Ishikawa (cell line): Measurements from ENCODE around the gene KIR2DL4.

Source experiments
- CREB1 ChIP-seq: IDR thresholded peaks from 2 replicates; pipeline ENCODE4 v1.6.1; 2012; ENCODE audit warnings: low read depth
- EGR1 ChIP-seq: IDR thresholded peaks from 2 replicates; pipeline ENCODE4 v1.6.1; 2012
- EP300 ChIP-seq: IDR thresholded peaks from 2 replicates; pipeline ENCODE4 v1.6.1; 2012; ENCODE audit warnings: borderline replicate concordance
- FOXM1 ChIP-seq: IDR thresholded peaks from 2 replicates; pipeline ENCODE4 v1.6.1; 2012; ENCODE audit warnings: low read depth, borderline replicate concordance
- RAD21 ChIP-seq: IDR thresholded peaks from 2 replicates; pipeline ENCODE4 v1.6.1; 2012; ENCODE audit warnings: low read depth
- TAF1 ChIP-seq: IDR thresholded peaks from 2 replicates; pipeline ENCODE4 v1.6.1; 2012; ENCODE audit warnings: low read depth, mild to moderate bottlenecking
- TCF12 ChIP-seq: IDR thresholded peaks from 2 replicates; pipeline ENCODE4 v1.6.1; 2012; ENCODE audit warnings: low read depth
- YY1 ChIP-seq: IDR thresholded peaks from 2 replicates; pipeline ENCODE4 v1.6.1; 2012; ENCODE audit warnings: low read depth
- TF ChIP-seq, protein P1 (sequence below): IDR thresholded peaks from 2 replicates; pipeline ENCODE4 v1.6.1; 2012; ENCODE audit warnings: low read depth, mild to moderate bottlenecking
- TF ChIP-seq, protein P2 (sequence below): IDR thresholded peaks from 2 replicates; pipeline ENCODE4 v1.6.1; 2012

DNA sequence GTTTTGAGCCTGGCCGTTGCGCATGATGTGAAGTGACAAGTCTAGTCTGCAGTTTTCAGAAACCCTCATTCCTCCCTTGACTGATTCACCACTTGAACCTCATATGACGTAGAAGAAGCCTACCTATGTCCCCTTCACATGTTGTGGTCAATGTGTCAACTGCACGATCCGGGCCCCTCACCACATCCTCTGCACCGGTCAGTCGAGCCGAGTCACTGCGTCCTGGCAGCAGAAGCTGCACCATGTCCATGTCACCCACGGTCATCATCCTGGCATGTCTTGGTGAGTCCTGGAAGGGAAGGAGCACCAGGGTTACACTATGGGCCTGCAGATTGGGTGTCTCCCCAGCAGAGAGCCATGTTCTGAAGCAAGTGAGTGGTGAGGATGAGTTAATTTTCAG, at the start of gene KIR2DL4:
- TF ChIP-seq TCF12 (no peak), YY1 (no peak), TAF1 (no peak), FOXM1 (no peak), EP300 (no peak), RAD21 (no peak), EGR1 (no peak), CREB1 (no peak)
- TF ChIP-seq, protein P1, sequence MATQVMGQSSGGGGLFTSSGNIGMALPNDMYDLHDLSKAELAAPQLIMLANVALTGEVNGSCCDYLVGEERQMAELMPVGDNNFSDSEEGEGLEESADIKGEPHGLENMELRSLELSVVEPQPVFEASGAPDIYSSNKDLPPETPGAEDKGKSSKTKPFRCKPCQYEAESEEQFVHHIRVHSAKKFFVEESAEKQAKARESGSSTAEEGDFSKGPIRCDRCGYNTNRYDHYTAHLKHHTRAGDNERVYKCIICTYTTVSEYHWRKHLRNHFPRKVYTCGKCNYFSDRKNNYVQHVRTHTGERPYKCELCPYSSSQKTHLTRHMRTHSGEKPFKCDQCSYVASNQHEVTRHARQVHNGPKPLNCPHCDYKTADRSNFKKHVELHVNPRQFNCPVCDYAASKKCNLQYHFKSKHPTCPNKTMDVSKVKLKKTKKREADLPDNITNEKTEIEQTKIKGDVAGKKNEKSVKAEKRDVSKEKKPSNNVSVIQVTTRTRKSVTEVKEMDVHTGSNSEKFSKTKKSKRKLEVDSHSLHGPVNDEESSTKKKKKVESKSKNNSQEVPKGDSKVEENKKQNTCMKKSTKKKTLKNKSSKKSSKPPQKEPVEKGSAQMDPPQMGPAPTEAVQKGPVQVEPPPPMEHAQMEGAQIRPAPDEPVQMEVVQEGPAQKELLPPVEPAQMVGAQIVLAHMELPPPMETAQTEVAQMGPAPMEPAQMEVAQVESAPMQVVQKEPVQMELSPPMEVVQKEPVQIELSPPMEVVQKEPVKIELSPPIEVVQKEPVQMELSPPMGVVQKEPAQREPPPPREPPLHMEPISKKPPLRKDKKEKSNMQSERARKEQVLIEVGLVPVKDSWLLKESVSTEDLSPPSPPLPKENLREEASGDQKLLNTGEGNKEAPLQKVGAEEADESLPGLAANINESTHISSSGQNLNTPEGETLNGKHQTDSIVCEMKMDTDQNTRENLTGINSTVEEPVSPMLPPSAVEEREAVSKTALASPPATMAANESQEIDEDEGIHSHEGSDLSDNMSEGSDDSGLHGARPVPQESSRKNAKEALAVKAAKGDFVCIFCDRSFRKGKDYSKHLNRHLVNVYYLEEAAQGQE, result no peak
- TF ChIP-seq, protein P2, sequence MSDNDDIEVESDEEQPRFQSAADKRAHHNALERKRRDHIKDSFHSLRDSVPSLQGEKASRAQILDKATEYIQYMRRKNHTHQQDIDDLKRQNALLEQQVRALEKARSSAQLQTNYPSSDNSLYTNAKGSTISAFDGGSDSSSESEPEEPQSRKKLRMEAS, result no peak
